NB4 (cell line): ENCODE data around the gene ATG4C.

Experiments
- CTCF ChIP-seq: IDR thresholded peaks from one replicate; pipeline ENCODE4 v1.5.1; 2012; ENCODE audit warnings: low read depth, low read length
- POLR2A ChIP-seq: IDR thresholded peaks from 2 replicates; pipeline ENCODE4 v1.6.1; 2011; ENCODE audit warnings: mild to moderate bottlenecking; ENCODE audit not compliant: insufficient read length; ENCODE audit errors: extremely low read depth
- TF ChIP-seq, protein P1 (sequence below): IDR thresholded peaks from 2 replicates; pipeline ENCODE4 v1.6.1; 2011; ENCODE audit warnings: low read depth, low read length

DNA sequence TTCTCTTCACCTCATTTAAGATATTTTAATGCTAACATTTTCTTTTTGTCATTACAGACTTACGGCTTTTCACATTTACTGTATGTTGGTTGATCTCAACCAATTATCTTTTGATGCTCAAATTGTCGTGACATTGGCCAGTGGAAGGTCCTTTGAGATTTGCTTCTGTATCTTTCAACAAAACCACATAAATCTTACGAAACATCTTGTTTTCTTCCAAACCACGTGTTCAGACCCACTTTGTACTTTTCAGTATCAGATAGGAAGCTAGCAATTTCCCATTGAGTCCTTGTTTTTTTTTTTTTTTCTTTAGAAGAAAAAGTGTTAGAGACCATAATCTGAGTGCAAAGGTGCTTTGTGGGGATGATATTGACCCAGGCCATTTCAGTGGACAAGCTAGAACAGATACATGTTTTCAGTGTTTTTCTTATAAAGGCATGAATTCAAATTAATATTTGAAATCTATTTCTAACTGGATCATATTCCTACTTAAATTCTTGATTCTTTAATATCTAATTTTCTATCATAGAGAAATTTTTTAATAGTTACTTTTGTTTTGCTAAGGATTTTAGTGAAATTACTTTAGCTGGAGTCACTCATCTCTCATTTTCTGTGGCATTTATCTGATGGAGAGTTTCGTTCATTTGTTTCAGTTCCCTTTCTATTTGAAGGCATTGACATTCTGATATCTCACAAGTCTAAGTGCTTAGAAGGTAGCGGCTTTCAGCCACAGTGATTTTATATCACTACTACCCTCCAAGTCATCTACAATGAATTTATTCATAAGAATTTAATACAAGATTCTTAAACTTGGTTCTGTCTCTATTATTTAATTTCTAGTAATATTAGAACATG, 26.7 kb downstream of the ATG4C start:
- TF ChIP-seq, protein P1, sequence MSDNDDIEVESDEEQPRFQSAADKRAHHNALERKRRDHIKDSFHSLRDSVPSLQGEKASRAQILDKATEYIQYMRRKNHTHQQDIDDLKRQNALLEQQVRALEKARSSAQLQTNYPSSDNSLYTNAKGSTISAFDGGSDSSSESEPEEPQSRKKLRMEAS, result no peak
- TF ChIP-seq CTCF (no peak), POLR2A (no peak)
